ENCODE measurements around the gene VIT. TPM values are rescaled to one million over a fixed set of nuclear protein-coding genes. Genes with fewer than 3 reads are reported as not detected.
"Not testable (repeated sequence)": the region's sequence is repeated elsewhere in the genome, so short reads cannot be mapped to it uniquely, and the experiment has no call there.

Gene VIT
- total RNA-seq, 1 donor from 2014 or later: 4.2 TPM

DNA sequence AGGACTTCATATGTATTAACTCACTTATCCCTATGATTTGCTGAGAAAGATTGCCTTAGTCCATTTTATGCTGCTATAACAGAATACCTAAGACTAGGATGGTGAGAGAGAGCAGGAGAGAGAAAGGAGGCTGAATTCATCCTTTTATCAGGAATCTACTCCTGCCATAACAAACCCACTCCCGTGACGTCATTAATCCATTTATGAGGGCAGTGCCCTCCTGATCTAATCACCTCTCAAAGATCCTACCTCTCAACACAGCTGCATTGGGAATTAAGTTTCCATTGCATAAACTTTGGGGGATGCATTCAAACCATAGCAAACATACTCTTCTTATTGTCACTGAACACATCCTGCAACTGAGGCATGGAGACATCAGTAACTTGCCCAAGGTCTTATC lies 122.0 kb downstream of the VIT start:
- ATAC-seq: no peak
- no peaks in the 10 kb centered on the region for H3K36me3 ChIP-seq
- TF ChIP-seq, protein P1, sequence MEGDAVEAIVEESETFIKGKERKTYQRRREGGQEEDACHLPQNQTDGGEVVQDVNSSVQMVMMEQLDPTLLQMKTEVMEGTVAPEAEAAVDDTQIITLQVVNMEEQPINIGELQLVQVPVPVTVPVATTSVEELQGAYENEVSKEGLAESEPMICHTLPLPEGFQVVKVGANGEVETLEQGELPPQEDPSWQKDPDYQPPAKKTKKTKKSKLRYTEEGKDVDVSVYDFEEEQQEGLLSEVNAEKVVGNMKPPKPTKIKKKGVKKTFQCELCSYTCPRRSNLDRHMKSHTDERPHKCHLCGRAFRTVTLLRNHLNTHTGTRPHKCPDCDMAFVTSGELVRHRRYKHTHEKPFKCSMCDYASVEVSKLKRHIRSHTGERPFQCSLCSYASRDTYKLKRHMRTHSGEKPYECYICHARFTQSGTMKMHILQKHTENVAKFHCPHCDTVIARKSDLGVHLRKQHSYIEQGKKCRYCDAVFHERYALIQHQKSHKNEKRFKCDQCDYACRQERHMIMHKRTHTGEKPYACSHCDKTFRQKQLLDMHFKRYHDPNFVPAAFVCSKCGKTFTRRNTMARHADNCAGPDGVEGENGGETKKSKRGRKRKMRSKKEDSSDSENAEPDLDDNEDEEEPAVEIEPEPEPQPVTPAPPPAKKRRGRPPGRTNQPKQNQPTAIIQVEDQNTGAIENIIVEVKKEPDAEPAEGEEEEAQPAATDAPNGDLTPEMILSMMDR (IDR thresholded peaks at IDR 0.05): no peak

DNA sequence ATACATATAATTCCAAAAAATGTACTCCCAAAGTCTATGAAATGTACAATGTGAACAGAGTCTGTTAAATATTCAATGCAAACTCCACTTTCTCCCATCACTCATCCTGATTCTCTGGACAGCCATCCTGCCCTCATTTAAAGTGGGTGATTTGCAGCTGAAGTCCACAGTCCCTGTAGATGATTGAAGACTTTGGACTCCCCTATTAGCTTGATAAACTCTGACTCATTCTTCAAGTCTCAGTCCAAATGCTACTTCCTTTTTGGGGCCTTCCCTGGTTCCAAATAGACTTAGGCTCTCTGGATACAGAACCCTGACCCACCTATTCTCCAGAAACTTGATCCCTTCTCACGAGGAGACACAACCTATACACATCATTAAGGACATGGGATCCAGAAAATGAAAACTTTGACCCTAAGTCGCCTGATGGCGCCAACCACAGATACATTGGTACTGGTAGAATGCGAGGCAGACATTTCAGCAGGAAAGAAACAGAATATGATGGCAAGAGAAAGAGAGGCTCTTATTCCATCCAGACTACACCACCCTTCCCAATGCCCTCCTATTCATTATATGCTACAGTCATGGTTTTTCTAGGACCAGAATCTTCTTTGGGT lies 122.7 kb downstream of the VIT start:
- H3K4me3 ChIP-seq: no peak overlapping the region
- intact Hi-C loops (cut with DNase I): no loop called here
- no peaks in the 10 kb centered on the region for H3K27me3 ChIP-seq (ENCODE audit: low read depth)
- no peak for ATAC-seq
- DNase-seq: no peak
- H3K36me3 ChIP-seq: no peaks in the 10 kb centered on the region
- H3K4me1 ChIP-seq: no peaks in the 10 kb centered on the region
- TF ChIP-seq, protein P1 (IDR thresholded peaks at IDR 0.05): no peak
- no peaks in the 10 kb centered on the region for H3K9me3 ChIP-seq
- no peak overlapping the region for H3K27ac ChIP-seq

More for the DNA sequence above, 122.0 kb downstream of the VIT start:
- no peak for DNase-seq
- H3K27me3 ChIP-seq (ENCODE audit: low read depth): no peaks in the 10 kb centered on the region
- H3K27ac ChIP-seq: no peak overlapping the region
- no peak overlapping the region for H3K4me3 ChIP-seq
- no peaks in the 10 kb centered on the region for H3K4me1 ChIP-seq
- intact Hi-C loops (cut with DNase I): no loop called here
- no peaks in the 10 kb centered on the region for H3K9me3 ChIP-seq

DNA sequence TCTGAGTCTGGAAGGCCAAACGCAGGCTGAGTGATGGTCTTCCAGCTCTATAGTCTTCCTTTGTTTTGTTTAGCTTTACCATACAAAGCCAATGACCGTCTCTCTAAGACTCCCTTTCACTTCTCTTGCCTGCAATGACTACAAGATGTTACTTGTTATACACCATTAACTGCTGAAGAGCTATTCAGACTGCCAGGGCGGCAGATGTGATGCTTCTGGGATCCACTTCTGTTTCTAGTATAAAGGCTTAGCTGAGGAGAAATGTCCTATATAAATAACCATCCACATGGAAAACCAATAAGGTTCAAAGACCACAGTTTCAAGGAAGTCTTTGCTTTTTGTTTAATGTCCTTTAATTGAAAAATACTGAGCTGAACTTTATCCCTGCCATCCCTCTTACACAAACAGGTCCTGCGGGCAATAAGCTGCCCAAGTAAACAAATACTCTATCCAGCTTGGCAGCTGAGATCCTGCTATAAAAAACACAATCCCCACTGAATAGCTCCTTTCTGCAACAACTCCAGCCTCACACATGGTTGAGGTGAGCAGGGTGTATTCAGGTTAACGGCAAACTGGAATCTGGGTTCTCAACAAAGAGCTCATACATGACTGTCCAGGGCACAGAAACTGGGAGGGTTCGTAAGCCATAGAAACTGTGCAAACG lies 124.6 kb downstream of the VIT start:
- intact Hi-C loops (cut with DNase I): no loop called here
- TF ChIP-seq, protein P1 (IDR thresholded peaks at IDR 0.05): no peak
- Histone ChIP-seq H3K4me3 (no peak overlapping the region), H3K9me3 (no peaks in the 10 kb centered on the region), H3K27ac (no peak overlapping the region), H3K36me3 (no peaks in the 10 kb centered on the region), H3K4me1 (no peaks in the 10 kb centered on the region), H3K27me3 (ENCODE audit: low read depth) (no peaks in the 10 kb centered on the region)
- ATAC-seq (no peak), DNase-seq (no peak)

DNA sequence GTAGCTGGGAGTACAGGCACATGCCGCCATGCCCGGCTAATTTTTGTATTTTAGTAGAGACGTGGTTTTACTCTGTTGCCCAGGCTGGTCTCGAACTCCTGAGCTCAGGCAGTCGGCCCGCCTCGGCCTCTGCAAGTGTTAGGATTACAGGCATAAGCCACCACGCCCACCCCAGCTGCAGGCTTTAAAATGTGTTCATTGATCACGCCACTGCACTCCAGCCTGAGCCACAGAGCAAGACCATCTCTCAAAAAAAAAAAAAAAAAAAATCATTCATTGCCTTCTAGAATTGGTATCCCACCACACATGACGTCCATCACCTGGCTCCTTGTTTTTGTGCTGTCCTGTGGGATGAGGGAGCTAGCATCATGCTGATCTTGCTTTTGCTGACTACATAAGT lies 127.4 kb downstream of the VIT start:
- no peaks in the 10 kb centered on the region for H3K4me1 ChIP-seq
- H3K36me3 ChIP-seq: no peaks in the 10 kb centered on the region
- intact Hi-C loops (cut with DNase I): no loop called here
- ATAC-seq: no peak
- H3K27me3 ChIP-seq (ENCODE audit: low read depth): no peaks in the 10 kb centered on the region
- H3K27ac ChIP-seq: no peak overlapping the region
- TF ChIP-seq, protein P1 (IDR thresholded peaks at IDR 0.05): no peak
- no peak overlapping the region for H3K4me3 ChIP-seq
- no peaks in the 10 kb centered on the region for H3K9me3 ChIP-seq
- no peak for DNase-seq

DNA sequence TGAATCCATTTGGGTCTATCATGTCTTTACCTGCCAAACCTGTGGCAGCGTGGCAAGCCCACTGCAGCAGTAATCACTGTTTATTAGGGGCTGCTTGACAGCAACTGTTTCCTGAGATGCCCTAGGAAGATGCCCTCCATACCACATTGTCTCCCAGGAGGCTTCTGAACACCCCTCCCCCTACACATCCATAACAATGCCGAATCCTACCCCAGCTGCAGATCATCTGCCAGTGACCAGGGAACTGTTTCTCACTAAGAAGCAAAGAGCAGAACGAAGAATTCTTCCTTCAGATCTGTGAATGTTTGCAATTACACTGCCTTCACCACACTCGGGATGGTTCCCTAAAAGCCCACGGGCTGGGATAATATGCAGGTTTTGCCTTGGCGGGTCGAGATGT lies 127.8 kb downstream of the VIT start:
- ATAC-seq: no peak

DNA sequence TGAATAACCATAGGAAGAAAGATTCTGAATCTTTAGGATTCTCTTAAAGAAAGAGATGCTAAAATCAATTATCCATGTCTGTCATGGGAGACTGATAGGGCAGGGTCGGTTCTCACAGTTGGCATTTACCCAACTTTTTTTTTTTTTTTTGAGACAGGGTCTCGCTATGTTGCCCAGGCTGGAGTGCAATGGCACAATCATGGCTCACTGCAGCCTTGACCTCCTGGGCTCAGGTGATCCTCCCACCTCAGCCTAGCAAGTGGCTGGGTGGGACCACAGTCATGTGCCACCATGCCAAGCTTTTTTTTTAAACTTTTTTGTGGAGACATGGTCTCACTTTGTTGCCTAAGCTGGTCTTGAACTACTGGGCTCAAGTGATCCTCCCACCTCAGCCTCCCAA lies 128.2 kb downstream of the VIT start:
- intact Hi-C loops (cut with DNase I); H3K36me3 ChIP-seq; H3K27me3 ChIP-seq (ENCODE audit: low read depth); H3K4me1 ChIP-seq; DNase-seq; H3K4me3 ChIP-seq; H3K27ac ChIP-seq; ATAC-seq; H3K9me3 ChIP-seq: not testable (repeated sequence)

More for the DNA sequence above, 127.8 kb downstream of the VIT start:
- intact Hi-C loops (cut with DNase I): no loop called here
- H3K36me3 ChIP-seq: no peaks in the 10 kb centered on the region
- no peak overlapping the region for H3K27ac ChIP-seq
- H3K27me3 ChIP-seq (ENCODE audit: low read depth): no peaks in the 10 kb centered on the region
- H3K9me3 ChIP-seq: no peaks in the 10 kb centered on the region
- TF ChIP-seq, protein P1 (IDR thresholded peaks at IDR 0.05): no peak
- H3K4me3 ChIP-seq: no peak overlapping the region
- DNase-seq: no peak
- no peaks in the 10 kb centered on the region for H3K4me1 ChIP-seq
